22Rv1 (cell line): ENCODE data around the gene ASB2.

Source experiments
- H3K27ac ChIP-seq: fragments of 450-650 bp; 2 replicates; pipeline ENCODE4 v1.5.1; 2017
- CTCF ChIP-seq: fragments of 450-650 bp; IDR thresholded peaks from 2 replicates; pipeline ENCODE4 v1.5.1; 2017; ENCODE audit warnings: mild to moderate bottlenecking
- ZFX ChIP-seq: fragments of 450-650 bp; IDR thresholded peaks from 2 replicates; pipeline ENCODE4 v1.6.1; 2017; ENCODE audit warnings: antibody characterized with exemption, borderline replicate concordance

ASB2 gene

GRCh38 chr14:93994919-93995682 is 18.7 kb upstream of the ASB2 start:
- no peak overlapping the region for H3K27ac ChIP-seq
- TF ChIP-seq ZFX (no peak), CTCF (no peak)

- H3K27ac ChIP-seq, result no peak overlapping the region
- TF ChIP-seq ZFX, result no peak
- TF ChIP-seq CTCF, result no peak
These were observed 17.0 kb upstream of the ASB2 start for GRCh38 chr14:93993382-93993781.

- no peak overlapping the region for H3K27ac ChIP-seq
- TF ChIP-seq CTCF, result no peak
- no peak for TF ChIP-seq ZFX
These were observed 15.3 kb upstream of the ASB2 start for GRCh38 chr14:93991649-93992048.

GRCh38 chr14:93991212-93991611 is 14.8 kb upstream of the ASB2 start:
- H3K27ac ChIP-seq, result no peak overlapping the region
- no peak for TF ChIP-seq CTCF
- TF ChIP-seq ZFX, result no peak

GRCh38 chr14:93989939-93990338 is 13.6 kb upstream of the ASB2 start:
- TF ChIP-seq ZFX, result no peak
- no peak for TF ChIP-seq CTCF
- no peak overlapping the region for H3K27ac ChIP-seq

- no peak overlapping the region for H3K27ac ChIP-seq
- no peak for TF ChIP-seq CTCF
- TF ChIP-seq ZFX, result no peak
These were observed 11.6 kb upstream of the ASB2 start for GRCh38 chr14:93987815-93988476.

GRCh38 chr14:93987376-93987775 is 11.0 kb upstream of the ASB2 start:
- TF ChIP-seq ZFX (no peak), CTCF (no peak)
- H3K27ac ChIP-seq, result no peak overlapping the region
